Esophagus squamous epithelium (tissue), 5 donors: ENCODE measurements around the gene F7. TPM values are rescaled to one million over a fixed set of nuclear protein-coding genes. Genes with fewer than 3 reads are reported as not detected.

Experiments
- DNase-seq: peaks from one replicate; lab custom pipeline; 2025; lab: John Stamatoyannopoulos, UW
- H3K27ac ChIP-seq, 4 donors: fragments of 200-600 bp; sonication (generic); one replicate each; pipeline ENCODE4 v1.5.1; 2016 to 2019; ENCODE audit warnings: mild to moderate bottlenecking in 1 of 4
- H3K27me3 ChIP-seq, 4 donors: fragments of 200-600 bp; sonication (generic); 1 replicate in 3 of 4; 2 replicates in 1 of 4; pipeline versions ENCODE4 v1.5.1 to v1.6.0; 2017 to 2021; ENCODE audit warnings: antibody characterized with exemption in 1 of 4
- H3K36me3 ChIP-seq, 3 donors: fragments of 200-600 bp; sonication (generic); one replicate each; pipeline ENCODE4 v1.5.1; 2016 to 2019
- H3K4me1 ChIP-seq, 3 donors: fragments of 200-600 bp; sonication (generic); one replicate each; pipeline ENCODE4 v1.5.1; 2017 to 2019
- H3K4me3 ChIP-seq, 4 donors: fragments of 200-600 bp; sonication (generic); 1 replicate in 3 of 4; 2 replicates in 1 of 4; pipeline ENCODE4 v1.5.1; 2016 to 2019; ENCODE audit warnings: mild to moderate bottlenecking in 2 of 4, moderate library complexity in 1 of 4
- H3K9me3 ChIP-seq, 3 donors: fragments of 200-600 bp; sonication (generic); one replicate each; pipeline ENCODE4 v1.5.1; 2016 to 2019
- POLR2A ChIP-seq, 4 donors: fragments of 450-650 bp; IDR thresholded peaks; one replicate each; pipeline ENCODE4 v1.6.1; 2017; ENCODE audit warnings: antibody characterized with exemption in 4 of 4, mild to moderate bottlenecking in 4 of 4, moderate library complexity in 3 of 4
- WGBS, 2 donors: methylation state at CpG; one replicate each; pipeline ENCODE4 v1.1.5; 2018; 5-methylcytosine and 5-hydroxymethylcytosine counted together
- intact Hi-C: fragments of 100-400 bp; cut with DNase I; formaldehyde crosslinking; loops from one replicate; pipeline ENCODE4 v1.15.0; 2022
- total RNA-seq, 4 donors: library from RNA; depleted of rRNA; stranded (reverse); fragments of >200 nt; gene quantifications; one replicate each; pipeline ENCODE4 v1.1.0, GENCODE V29; 2016
- TF ChIP-seq, protein P1 (sequence below), 6 experiments: fragments of 450-650 bp in 4 of 6; fragments of 200-600 bp in 2 of 6; sonication (generic) in 2 of 6; IDR thresholded peaks; one replicate each; pipeline ENCODE4 v1.5.1; 2016 to 2019; ENCODE audit warnings: antibody characterized with exemption in 6 of 6, mild to moderate bottlenecking in 4 of 6, moderate library complexity in 4 of 6
- donor health status: DM: yes; HTN: yes; CAD: no.

Gene F7
- total RNA-seq, 4 donors from 2014 or later, result not detected

DNA sequence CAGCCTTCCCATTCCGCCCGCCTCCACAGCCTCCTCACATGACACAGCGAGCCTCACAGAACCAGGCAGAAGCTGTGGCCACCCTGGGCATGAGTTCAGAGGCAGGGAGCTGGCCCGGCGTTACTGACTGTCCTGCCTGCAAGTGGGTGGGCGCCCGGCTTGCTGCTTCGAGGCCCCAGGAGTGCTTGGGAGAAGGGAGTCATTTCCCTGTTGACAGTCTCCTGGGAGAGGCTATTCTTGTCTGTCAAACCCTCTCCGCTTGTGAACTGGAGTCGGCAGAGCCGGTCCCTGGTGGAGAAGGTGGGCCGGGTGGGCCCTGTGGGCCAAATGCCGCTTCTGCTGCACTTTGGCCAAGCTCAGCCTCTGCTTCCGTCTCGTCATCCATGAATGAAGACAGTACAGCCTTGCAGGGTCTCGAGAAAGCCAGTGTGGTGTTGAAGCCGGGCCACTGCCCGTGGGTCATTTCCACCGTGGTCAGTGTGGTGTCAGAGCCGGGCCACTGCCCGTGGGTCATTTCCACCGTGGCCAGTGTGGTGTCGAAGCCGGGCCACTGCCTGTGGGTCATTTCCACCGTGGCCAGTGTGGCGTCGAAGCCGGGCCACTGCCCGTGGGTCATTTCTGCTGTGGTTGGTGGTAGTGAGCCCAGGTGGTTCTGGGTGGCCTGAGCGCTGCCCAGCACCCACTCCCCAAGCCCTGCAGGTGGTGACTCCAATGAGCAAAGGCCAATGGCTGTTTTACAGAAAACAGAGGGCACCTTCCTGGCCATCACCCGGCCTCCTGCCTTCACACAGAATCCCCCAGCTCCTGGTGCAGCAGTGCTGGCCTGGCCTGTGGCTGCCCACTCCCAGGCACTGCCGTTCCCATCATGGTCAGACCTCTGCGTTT, 13.5 kb upstream of the F7 start:
- DNase-seq, result no peak

GRCh38 chr13:113092776-113093579, 12.6 kb upstream of the F7 start:
- Histone ChIP-seq H3K4me1 (no peaks in the 10 kb centered on the region), H3K4me3 (no peak overlapping the region), H3K36me3 (peaks cover 0 to 51% (median 0%) of the 10 kb centered on the region in 3 donors), H3K27me3 (no peaks in the 10 kb centered on the region), H3K27ac (no peak overlapping the region), H3K9me3 (no peaks in the 10 kb centered on the region)
- intact Hi-C loops, result no loop called here
- no peak for DNase-seq
- 87 to 90% methylated on average over 3 to 16 of the region's 25 CpGs for WGBS, 2 donors
- no peak for TF ChIP-seq POLR2A (IDR thresholded peaks at IDR 0.05)
- TF ChIP-seq, protein P1, sequence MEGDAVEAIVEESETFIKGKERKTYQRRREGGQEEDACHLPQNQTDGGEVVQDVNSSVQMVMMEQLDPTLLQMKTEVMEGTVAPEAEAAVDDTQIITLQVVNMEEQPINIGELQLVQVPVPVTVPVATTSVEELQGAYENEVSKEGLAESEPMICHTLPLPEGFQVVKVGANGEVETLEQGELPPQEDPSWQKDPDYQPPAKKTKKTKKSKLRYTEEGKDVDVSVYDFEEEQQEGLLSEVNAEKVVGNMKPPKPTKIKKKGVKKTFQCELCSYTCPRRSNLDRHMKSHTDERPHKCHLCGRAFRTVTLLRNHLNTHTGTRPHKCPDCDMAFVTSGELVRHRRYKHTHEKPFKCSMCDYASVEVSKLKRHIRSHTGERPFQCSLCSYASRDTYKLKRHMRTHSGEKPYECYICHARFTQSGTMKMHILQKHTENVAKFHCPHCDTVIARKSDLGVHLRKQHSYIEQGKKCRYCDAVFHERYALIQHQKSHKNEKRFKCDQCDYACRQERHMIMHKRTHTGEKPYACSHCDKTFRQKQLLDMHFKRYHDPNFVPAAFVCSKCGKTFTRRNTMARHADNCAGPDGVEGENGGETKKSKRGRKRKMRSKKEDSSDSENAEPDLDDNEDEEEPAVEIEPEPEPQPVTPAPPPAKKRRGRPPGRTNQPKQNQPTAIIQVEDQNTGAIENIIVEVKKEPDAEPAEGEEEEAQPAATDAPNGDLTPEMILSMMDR (IDR thresholded peaks at IDR 0.05), result no peak

More for the DNA sequence above, 13.5 kb upstream of the F7 start:
- TF ChIP-seq, protein P1 (IDR thresholded peaks at IDR 0.05), result no peak
- TF ChIP-seq POLR2A (IDR thresholded peaks at IDR 0.05), result no peak
- Histone ChIP-seq H3K27me3 (no peaks in the 10 kb centered on the region), H3K36me3 (peaks cover 0 to 57% (median 0%) of the 10 kb centered on the region in 3 donors), H3K27ac (no peak overlapping the region), H3K4me1 (no peaks in the 10 kb centered on the region), H3K4me3 (no peak overlapping the region), H3K9me3 (no peaks in the 10 kb centered on the region)
- 83 to 85% methylated on average over 4 to 14 of the region's 33 CpGs for WGBS, 2 donors
- intact Hi-C loops, result no loop called here

GRCh38 chr13:113093580-113094409, 11.8 kb upstream of the F7 start:
- H3K4me1 ChIP-seq, result no peaks in the 10 kb centered on the region
- H3K4me3 ChIP-seq, result no peak overlapping the region
- peaks cover 0 to 43% (median 0%) of the 10 kb centered on the region in 3 donors for H3K36me3 ChIP-seq
- TF ChIP-seq, protein P1 (IDR thresholded peaks at IDR 0.05), result no peak
- no peak for TF ChIP-seq POLR2A (IDR thresholded peaks at IDR 0.05)
- no peak overlapping the region for H3K27ac ChIP-seq
- no peak for DNase-seq
- H3K27me3 ChIP-seq, result no peaks in the 10 kb centered on the region
- 53 to 80% methylated on average over 3 to 4 of the region's 29 CpGs for WGBS, 2 donors
- no peaks in the 10 kb centered on the region for H3K9me3 ChIP-seq
- intact Hi-C loops, result no loop called here

DNA sequence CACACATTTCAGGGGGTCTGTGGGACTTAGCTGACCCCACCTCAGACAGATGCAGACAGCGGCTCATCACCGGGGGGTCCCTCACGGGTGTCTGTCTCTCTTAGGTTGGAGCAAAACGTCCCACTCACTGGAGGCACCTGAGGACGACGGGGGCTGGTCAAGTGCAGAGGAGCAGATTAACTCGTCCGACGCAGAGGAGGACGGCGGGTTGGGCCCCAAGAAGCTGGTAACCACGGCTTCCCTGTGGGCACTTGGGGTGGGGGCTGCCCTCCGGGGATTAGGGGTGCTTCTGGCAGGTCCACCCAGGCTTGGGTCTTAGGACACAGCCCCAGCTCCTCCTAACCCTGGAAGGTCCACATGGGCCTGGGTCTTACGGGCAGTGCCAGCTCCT, 11.2 kb upstream of the F7 start:
- Histone ChIP-seq H3K4me1 (no peaks in the 10 kb centered on the region), H3K27ac (no peak overlapping the region), H3K36me3 (peaks cover 0 to 39% (median 0%) of the 10 kb centered on the region in 3 donors), H3K9me3 (no peaks in the 10 kb centered on the region), H3K4me3 (no peak overlapping the region), H3K27me3 (no peaks in the 10 kb centered on the region)
- DNase-seq, result no peak
- WGBS, 2 donors, result 90% methylated on average over 3 of the region's 14 CpGs; no CpG with 5 or more reads in 1 of the 2 donors
- intact Hi-C loops, result no loop called here
- no peak for TF ChIP-seq POLR2A (IDR thresholded peaks at IDR 0.05)
- TF ChIP-seq, protein P1 (IDR thresholded peaks at IDR 0.05), result no peak
